Keratinocyte (primary cell): Measurements from ENCODE around the gene TIPARP. TPM values are rescaled to one million over a fixed set of nuclear protein-coding genes. Genes with fewer than 3 reads are reported as not detected.

ENCODE experiments used
- DNase-seq: peaks from one replicate; pipeline ENCODE4 v3.0.0-alpha.2; 2011; ENCODE audit warnings: low read depth, missing footprints, low spot score
- FAIRE-seq: peaks from 2 replicates; lab custom pipeline; 2011; peaks lifted over from hg19 to GRCh38; lab: Jason Lieb, UNC
- H2AFZ ChIP-seq: 2 replicates; pipeline ENCODE4 v1.6.0; 2012; ENCODE audit warnings: low read length, control low read depth, inconsistent platforms; ENCODE audit not compliant: control insufficient read depth
- H3K27ac ChIP-seq: 2 replicates; pipeline ENCODE4 v1.5.1; 2011; ENCODE audit warnings: low read length; ENCODE audit not compliant: control insufficient read depth, insufficient read depth
- H3K27me3 ChIP-seq: 3 replicates; pipeline ENCODE4 v1.6.0; 2011; ENCODE audit warnings: low read length; ENCODE audit not compliant: control insufficient read depth, insufficient read depth; ENCODE audit errors: extremely low read depth
- H3K36me3 ChIP-seq, 2 experiments: 2 replicates in 1 of 2; 3 replicates in 1 of 2; pipeline ENCODE4 v1.5.1; 2011; ENCODE audit warnings: low read length in 2 of 2, mild to moderate bottlenecking in 1 of 2; ENCODE audit not compliant: control insufficient read depth in 2 of 2, insufficient read depth in 2 of 2; ENCODE audit errors: extremely low read depth in 1 of 2
- H3K4me1 ChIP-seq: 3 replicates; pipeline ENCODE4 v1.5.1; 2011; ENCODE audit warnings: low read length; ENCODE audit not compliant: control insufficient read depth, insufficient read depth; ENCODE audit errors: extremely low read depth
- H3K4me2 ChIP-seq: 3 replicates; pipeline ENCODE4 v1.6.0; 2011; ENCODE audit warnings: low read depth, low read length; ENCODE audit not compliant: control insufficient read depth, insufficient read depth; ENCODE audit errors: extremely low read depth
- H3K4me3 ChIP-seq, 3 experiments: fragments of 200-600 bp in 1 of 3; sonication (generic) in 1 of 3; 2 replicates in 2 of 3; 3 replicates in 1 of 3; pipeline ENCODE4 v1.5.1; 2011 to 2016; ENCODE audit warnings: low read length in 3 of 3, mild to moderate bottlenecking in 3 of 3, control low read depth in 2 of 3, inconsistent platforms in 1 of 3, low read depth in 1 of 3, mixed read lengths in 1 of 3, mixed run types in 1 of 3, moderate library complexity in 1 of 3; ENCODE audit not compliant: control insufficient read depth in 2 of 3, insufficient read depth in 2 of 3; ENCODE audit errors: extremely low read depth in 1 of 3
- H3K79me2 ChIP-seq: 2 replicates; pipeline ENCODE4 v1.6.0; 2012; ENCODE audit warnings: low read length; ENCODE audit not compliant: control insufficient read depth, insufficient read depth
- H3K9ac ChIP-seq: 3 replicates; pipeline ENCODE4 v1.6.0; 2011; ENCODE audit warnings: low read length; ENCODE audit not compliant: control insufficient read depth, insufficient read depth; ENCODE audit errors: extremely low read depth
- H3K9me1 ChIP-seq: 3 replicates; pipeline ENCODE4 v1.6.0; 2011; ENCODE audit warnings: low read length; ENCODE audit not compliant: control insufficient read depth, insufficient read depth; ENCODE audit errors: extremely low read depth
- H3K9me3 ChIP-seq: 2 replicates; pipeline ENCODE4 v1.5.1; 2012; ENCODE audit warnings: low read depth, low read length; ENCODE audit not compliant: control insufficient read depth
- H4K20me1 ChIP-seq: 3 replicates; pipeline ENCODE4 v1.6.0; 2011; ENCODE audit warnings: low read length; ENCODE audit not compliant: control insufficient read depth, insufficient read depth; ENCODE audit errors: extremely low read depth
- CTCF ChIP-seq, 3 experiments: IDR thresholded peaks in 1 of 3; conservative IDR thresholded peaks in 1 of 3; optimal IDR thresholded peaks in 1 of 3; 2 replicates in 2 of 3; 3 replicates in 1 of 3; pipeline versions ENCODE3 to v1.5.1; 2011; ENCODE audit warnings: low read length in 3 of 3, mild to moderate bottlenecking in 3 of 3, moderate library complexity in 2 of 3, control low read depth in 1 of 3, inconsistent platforms in 1 of 3; ENCODE audit not compliant: insufficient read depth in 2 of 3; ENCODE audit errors: extremely low read depth in 1 of 3
- EZH2 ChIP-seq: IDR thresholded peaks from one replicate; pipeline ENCODE4 v1.6.1; 2012; ENCODE audit warnings: inconsistent platforms, mild to moderate bottlenecking, low read length, moderate library complexity
- dilution Hi-C: fragments of 300-500 bp; cut with MboI; formaldehyde crosslinking; loops from one replicate; pipeline ENCODE4 v1.7.0; 2020; ENCODE audit warnings: low sequenced_read_pairs; ENCODE audit not compliant: extremely low pct_ligation_motif_present
- polyA plus RNA-seq, 5 experiments: library from polyadenylated mRNA; depleted of rRNA in 3 of 5; stranded (reverse) in 3 of 5; stranded (forward) in 1 of 5; unstranded in 1 of 5; fragments of >200 nt; gene quantifications; 1 replicate in 1 of 5; 2 replicates in 3 of 5; 3 replicates in 1 of 5; pipeline versions ENCODE4 v1.2.1 to v1.2.3, GENCODE V29; 2011 to 2012; ENCODE audit warnings: missing spikeins in 2 of 5, low read depth in 1 of 5, low replicate concordance in 1 of 5

TIPARP gene
- polyA plus RNA-seq, 1 donor (not counting 4 experiments of a cell fraction or from before 2014, with no cell fraction given), result 62.0 TPM

DNA sequence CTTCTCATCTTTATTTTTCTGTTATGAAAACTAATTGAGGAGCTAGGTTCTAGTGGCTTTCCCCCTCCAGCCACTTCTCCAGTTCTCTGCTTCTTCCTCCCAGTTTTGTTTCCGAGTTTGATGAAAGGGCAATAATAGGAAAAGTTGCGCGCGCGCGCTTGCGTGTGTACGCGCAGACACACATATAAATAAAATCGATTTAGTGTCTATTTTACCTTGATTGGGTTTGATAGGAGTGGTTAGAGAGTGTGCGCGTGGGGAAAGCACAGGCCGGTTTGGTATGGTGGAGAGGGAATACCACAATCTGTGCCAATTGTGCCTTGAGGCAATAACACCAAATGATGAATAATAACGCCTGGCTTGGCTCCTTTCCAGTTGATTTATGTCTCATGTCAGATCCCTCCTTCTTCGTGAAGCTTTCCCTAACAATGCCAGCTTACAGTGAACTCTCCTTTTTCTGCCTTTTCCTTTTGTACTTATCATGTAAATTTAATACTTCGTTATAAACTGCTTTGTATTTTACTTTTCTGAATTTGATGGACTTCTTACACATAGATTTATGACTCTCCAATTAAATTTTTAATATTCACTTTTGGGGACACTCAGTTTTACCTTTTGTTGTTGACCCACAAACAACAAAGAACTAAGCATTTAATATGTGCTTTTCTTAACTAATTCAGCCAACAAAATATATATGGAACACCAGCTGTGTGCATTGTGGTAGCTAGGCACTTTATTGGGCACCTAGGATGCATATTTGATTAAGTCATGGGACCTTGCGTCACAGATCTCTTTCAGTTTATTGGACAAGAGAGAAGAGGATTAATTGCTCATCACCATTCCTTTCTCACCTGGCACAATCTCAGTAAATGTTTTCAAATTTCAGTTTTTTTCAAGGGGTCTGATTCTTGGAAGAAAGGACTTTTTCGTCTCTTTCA lies 1.7 kb downstream of the TIPARP start:
- TF ChIP-seq EZH2, result no peak
- no peak for TF ChIP-seq CTCF (optimal IDR thresholded peaks at IDR 0.05 in 1 of 3, IDR thresholded peaks at IDR 0.05 in 1 of 3, conservative IDR thresholded peaks at IDR 0.05 in 1 of 3; ENCODE audit: extremely low read depth in 1 of 3, insufficient read depth in 2 of 3, low read length in 3 of 3)
- dilution Hi-C loops, result no loop called here
- peaks cover 68% of the 10 kb centered on the region for H3K79me2 ChIP-seq
- no peaks in the 10 kb centered on the region for H3K9me1 ChIP-seq
- peak overlapping the region; percentile 67 to 93 (median 88) for H3K4me3 ChIP-seq
- H3K9me3 ChIP-seq, result no peaks in the 10 kb centered on the region
- H3K27ac ChIP-seq, result peak overlapping the region; percentile 85
- FAIRE-seq (peak; percentile 90), DNase-seq (peak; percentile 77)
- H3K36me3 ChIP-seq, result peaks cover 6 to 26% of the 10 kb centered on the region in 2 experiments
- peaks cover 14% of the 10 kb centered on the region for H4K20me1 ChIP-seq
- peak overlapping the region; percentile 86 for H3K4me2 ChIP-seq
- no peak overlapping the region for H2AFZ ChIP-seq
- peak overlapping the region; percentile 86 for H3K9ac ChIP-seq
- peaks cover 49% of the 10 kb centered on the region for H3K4me1 ChIP-seq
- no peaks in the 10 kb centered on the region for H3K27me3 ChIP-seq

- Histone ChIP-seq H3K9me3 (no peaks in the 10 kb centered on the region), H3K36me3 (peaks cover 6 to 30% of the 10 kb centered on the region in 2 experiments), H3K4me1 (peaks cover 57% of the 10 kb centered on the region), H3K9ac (peak overlapping the region; percentile 86), H3K79me2 (peaks cover 76% of the 10 kb centered on the region), H3K4me2 (peak overlapping the region; percentile 86), H3K4me3 (peak overlapping the region; percentile 67 to 93 (median 88)), H2AFZ (no peak overlapping the region), H3K27ac (peak overlapping the region; percentile 85), H4K20me1 (peaks cover 14% of the 10 kb centered on the region), H3K9me1 (no peaks in the 10 kb centered on the region), H3K27me3 (no peaks in the 10 kb centered on the region)
- dilution Hi-C loops, result no loop called here
- DNase-seq (no peak), FAIRE-seq (peak; percentile 20)
- TF ChIP-seq CTCF (optimal IDR thresholded peaks at IDR 0.05 in 1 of 3, IDR thresholded peaks at IDR 0.05 in 1 of 3, conservative IDR thresholded peaks at IDR 0.05 in 1 of 3; ENCODE audit: extremely low read depth in 1 of 3, insufficient read depth in 2 of 3, low read length in 3 of 3), result no peak
- TF ChIP-seq EZH2, result no peak
These were observed 2.5 kb downstream of the TIPARP start for GRCh38 chr3:156676768-156677479.
